Stomach (tissue), 9 donors: ENCODE measurements around the gene MAMDC2. TPM values are rescaled to one million over a fixed set of nuclear protein-coding genes. Genes with fewer than 3 reads are reported as not detected.

ENCODE experiments used
- DNase-seq, 2 donors: peaks; one replicate each; pipeline versions ENCODE4 v3.0.0 to v3.0.0-alpha.2; 2013 to 2019
- H3K27ac ChIP-seq, 5 donors: fragments of 200-600 bp in 4 of 5; sonication (generic) in 4 of 5; one replicate each; pipeline ENCODE4 v1.5.1; 2013 to 2019; ENCODE audit warnings: mild to moderate bottlenecking in 1 of 5, moderate library complexity in 1 of 5
- H3K27me3 ChIP-seq, 3 donors: fragments of 200-600 bp; sonication (generic); one replicate each; pipeline ENCODE4 v1.5.1; 2017 to 2019; ENCODE audit warnings: mixed run types in 1 of 3
- H3K36me3 ChIP-seq, 4 donors: fragments of 200-600 bp; sonication (generic); 1 replicate in 3 of 4; 2 replicates in 1 of 4; pipeline ENCODE4 v1.5.1; 2016 to 2019
- H3K4me1 ChIP-seq, 4 donors: fragments of 200-600 bp; sonication (generic); one replicate each; pipeline ENCODE4 v1.5.1; 2016 to 2019
- H3K4me3 ChIP-seq, 4 donors: fragments of 200-600 bp; sonication (generic) in 3 of 4; one replicate each; pipeline ENCODE4 v1.5.1; 2016 to 2019; ENCODE audit warnings: mild to moderate bottlenecking in 1 of 4
- H3K9me3 ChIP-seq, 4 donors: fragments of 200-600 bp; sonication (generic); one replicate each; pipeline ENCODE4 v1.5.1; 2016 to 2019
- CTCF ChIP-seq, 7 experiments: fragments of 450-650 bp in 4 of 7; fragments of 200-600 bp in 3 of 7; sonication (generic) in 3 of 7; IDR thresholded peaks; one replicate each; pipeline ENCODE4 v1.5.1; 2016 to 2019; ENCODE audit warnings: antibody characterized with exemption in 7 of 7, control low read depth in 2 of 7, mild to moderate bottlenecking in 1 of 7
- EP300 ChIP-seq: sonication (generic); formaldehyde crosslinking; IDR thresholded peaks from one replicate; pipeline ENCODE4 v1.6.1; 2017; ENCODE audit warnings: antibody characterized with exemption
- POLR2A ChIP-seq, 4 donors: fragments of 450-650 bp; IDR thresholded peaks; one replicate each; pipeline ENCODE4 v1.6.1; 2016; ENCODE audit warnings: antibody characterized with exemption in 4 of 4, control low read depth in 2 of 4, mild to moderate bottlenecking in 1 of 4, moderate library complexity in 1 of 4
- POLR2AphosphoS5 ChIP-seq, 3 donors: sonication (generic); formaldehyde crosslinking; IDR thresholded peaks; one replicate each; pipeline ENCODE4 v1.6.1; 2016; ENCODE audit warnings: antibody characterized with exemption in 3 of 3
- WGBS, 5 donors: extraction: QIAGEN DNeasy Blood & Tissue Kit in 3 of 5; methylation state at CpG; one replicate each; pipeline versions ENCODE4 v1.1.5 to v1.1.7; 2013 to 2018; 5-methylcytosine and 5-hydroxymethylcytosine counted together
- intact Hi-C: fragments of 100-400 bp; cut with DNase I; formaldehyde crosslinking; loops from one replicate; pipeline ENCODE4 v1.15.1; 2023; ENCODE audit warnings: low total_unique reads
- polyA plus RNA-seq, 3 donors: library from polyadenylated mRNA; stranded (reverse); fragments of 200-250 nt; gene quantifications; one replicate each; pipeline ENCODE4 v1.2.3, GENCODE V29; 2013
- total RNA-seq, 5 donors: library from RNA; depleted of rRNA; stranded (reverse); fragments of >200 nt; gene quantifications; one replicate each; pipeline versions ENCODE4 v1.1.0 to v1.2.3, GENCODE V29; 2014 to 2016
- donor health status: healthy with polysubstance abuse.
- donor health status: Bipolar disorder and iron deficiency.
- donor health status: healthy.

Gene MAMDC2
- total and polyA plus RNA-seq, 8 donors: 7.0 to 91.4 (median 22.0) TPM

GRCh38 chr9:69999315-69999714 is 44.3 kb upstream of the MAMDC2 start:
- no peaks in the 10 kb centered on the region for H3K27me3 ChIP-seq
- no peaks in the 10 kb centered on the region for H3K36me3 ChIP-seq
- H3K4me3 ChIP-seq: no peak overlapping the region
- H3K4me1 ChIP-seq: peaks cover 0 to 8% (median 2%) of the 10 kb centered on the region in 4 donors
- DNase-seq: no peak
- intact Hi-C loops: no loop called here
- H3K27ac ChIP-seq: no peak overlapping the region
- WGBS, 5 donors: 91 to 100% (median 96%) methylated on average over 1 of the region's 1 CpG
- no peak for TF ChIP-seq EP300
- TF ChIP-seq POLR2AphosphoS5 (IDR thresholded peaks at IDR 0.05): no peak
- no peak for TF ChIP-seq POLR2A (IDR thresholded peaks at IDR 0.05)
- TF ChIP-seq CTCF (IDR thresholded peaks at IDR 0.05): no peak
- no peaks in the 10 kb centered on the region for H3K9me3 ChIP-seq

- intact Hi-C loops: no loop called here
- Histone ChIP-seq H3K9me3 (no peaks in the 10 kb centered on the region), H3K4me1 (peaks cover 0 to 8% (median 2%) of the 10 kb centered on the region in 4 donors), H3K36me3 (no peaks in the 10 kb centered on the region), H3K27me3 (no peaks in the 10 kb centered on the region), H3K27ac (no peak overlapping the region), H3K4me3 (no peak overlapping the region)
- DNase-seq: no peak
- TF ChIP-seq CTCF (IDR thresholded peaks at IDR 0.05) (no peak), EP300 (no peak), POLR2A (IDR thresholded peaks at IDR 0.05) (no peak)
- WGBS, 5 donors: 65 to 73% (median 71%) methylated on average over 3 of the region's 3 CpGs
Measured at GRCh38 chr9:70000469-70000868, 43.2 kb upstream of the MAMDC2 start.

- 59 to 75% (median 62%) methylated on average over 2 of the region's 2 CpGs for WGBS, 5 donors
Measured at GRCh38 chr9:70003901-70004714, 39.5 kb upstream of the MAMDC2 start.

GRCh38 chr9:70006306-70006705 is 37.3 kb upstream of the MAMDC2 start:
- TF ChIP-seq EP300 (no peak), CTCF (IDR thresholded peaks at IDR 0.05) (no peak), POLR2AphosphoS5 (IDR thresholded peaks at IDR 0.05) (no peak), POLR2A (IDR thresholded peaks at IDR 0.05) (no peak)
- intact Hi-C loops: no loop called here

More at GRCh38 chr9:70003901-70004714, 39.5 kb upstream of the MAMDC2 start:
- H3K4me3 ChIP-seq: no peak overlapping the region
- no peak overlapping the region for H3K27ac ChIP-seq
- no peaks in the 10 kb centered on the region for H3K27me3 ChIP-seq
- H3K36me3 ChIP-seq: no peaks in the 10 kb centered on the region
- H3K9me3 ChIP-seq: no peaks in the 10 kb centered on the region
- intact Hi-C loops: no loop called here
- peaks cover 0 to 9% (median 0%) of the 10 kb centered on the region in 4 donors for H3K4me1 ChIP-seq
- TF ChIP-seq EP300 (no peak), CTCF (IDR thresholded peaks at IDR 0.05) (no peak), POLR2AphosphoS5 (IDR thresholded peaks at IDR 0.05) (no peak)
- no peak for DNase-seq

More at GRCh38 chr9:70006306-70006705, 37.3 kb upstream of the MAMDC2 start:
- DNase-seq: no peak
- Histone ChIP-seq H3K4me1 (peaks cover 0 to 9% (median 0%) of the 10 kb centered on the region in 4 donors), H3K27me3 (no peaks in the 10 kb centered on the region), H3K27ac (no peak overlapping the region), H3K36me3 (no peaks in the 10 kb centered on the region), H3K4me3 (no peak overlapping the region), H3K9me3 (no peaks in the 10 kb centered on the region)
- 46 to 66% (median 55%) methylated on average over 3 of the region's 3 CpGs for whole genome bisulfite sequencing, 5 donors
